GM18858 (cell line): ENCODE data around the gene S100PBP.
"Not testable (repeated sequence)": the region's sequence is repeated elsewhere in the genome, so short reads cannot be mapped to it uniquely, and the experiment has no call there.

Experiments used
- ATAC-seq: cut with Tn5 transposase; IDR thresholded peaks from one replicate; pipeline ENCODE4 v1.9.1; 2021; ENCODE audit not compliant: unreplicated experiment

S100PBP gene

DNA sequence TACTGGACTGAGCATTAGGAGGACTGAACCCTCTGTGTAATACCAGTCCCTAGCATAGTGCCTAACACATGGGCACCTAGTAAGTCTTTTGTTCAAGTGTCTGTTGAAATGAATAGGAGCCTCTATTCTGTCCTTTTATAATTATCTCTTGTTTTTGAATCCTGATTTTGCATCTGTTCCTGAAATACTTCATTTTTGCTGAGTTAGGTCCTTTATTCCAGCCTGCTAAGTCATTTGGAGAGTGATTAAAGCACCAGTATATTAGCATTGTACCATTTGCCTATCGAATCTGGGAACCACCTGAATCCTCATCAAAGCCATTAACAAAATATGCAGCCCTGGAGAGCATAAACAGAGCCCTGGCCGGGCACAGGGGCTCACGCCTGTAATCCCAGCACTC is 32.6 kb upstream of the S100PBP start:
- ATAC-seq = no peak

- ATAC-seq = no peak
Measured at GRCh38 chr1:32786856-32787255, 30.6 kb upstream of the S100PBP start.

DNA sequence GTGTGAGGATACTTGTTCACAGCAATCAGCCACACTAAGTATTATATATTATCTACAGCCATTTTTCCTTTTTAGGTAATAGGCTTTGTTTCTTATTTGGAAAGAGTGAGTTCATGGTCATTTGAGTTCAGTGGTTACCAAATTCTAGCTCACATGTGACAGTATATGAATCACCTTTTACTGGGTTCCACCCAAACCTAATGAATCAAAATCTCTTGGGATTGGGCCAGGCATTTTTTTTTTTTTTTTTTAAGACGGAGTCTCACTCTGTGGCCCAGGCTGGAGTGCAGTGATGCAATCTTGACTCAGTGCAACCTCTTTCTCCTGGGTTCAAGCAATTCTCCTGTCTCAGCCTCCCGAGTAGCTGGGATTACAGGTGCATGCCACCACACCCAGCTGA is 28.1 kb upstream of the S100PBP start:
- not testable (repeated sequence) for ATAC-seq

DNA sequence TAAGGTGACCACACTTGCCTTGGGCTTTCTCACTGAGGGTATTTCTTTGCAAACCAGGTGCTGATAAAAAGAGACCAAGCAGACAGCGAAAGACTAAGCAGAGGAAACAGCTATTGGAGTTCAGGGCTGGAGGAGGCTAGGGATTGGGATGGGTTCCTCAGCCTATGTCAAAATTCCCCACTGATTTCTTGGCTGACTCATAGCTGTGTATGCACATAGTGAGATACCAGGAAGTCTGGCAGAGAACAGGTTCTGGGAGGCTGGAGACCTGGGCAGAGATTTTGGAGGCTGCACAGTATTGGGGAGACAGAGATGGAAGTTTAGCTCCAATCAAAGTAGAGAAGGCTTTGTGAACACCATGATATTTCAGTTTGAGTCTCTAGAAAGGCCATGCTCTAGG is 25.6 kb upstream of the S100PBP start:
- ATAC-seq = no peak

DNA sequence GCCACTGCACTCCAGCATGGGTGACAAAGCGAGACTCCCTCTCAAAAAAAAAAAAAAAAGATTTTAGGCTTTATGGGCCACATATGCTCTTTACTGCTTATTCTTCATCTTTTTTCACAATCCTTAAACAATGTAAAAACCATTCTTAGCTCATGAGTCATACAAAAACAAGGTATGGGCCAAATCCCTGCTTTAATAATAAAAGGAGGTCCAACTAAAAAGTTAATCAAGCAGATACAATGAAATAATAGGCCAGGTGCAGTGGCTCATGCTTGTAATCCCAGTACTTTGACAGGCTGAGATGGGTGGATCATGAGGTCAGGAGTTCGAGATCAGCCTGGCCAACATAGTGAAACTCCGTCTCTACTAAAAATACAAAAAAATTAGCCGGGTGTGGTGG is 21.7 kb upstream of the S100PBP start:
- not testable (repeated sequence) for ATAC-seq

- ATAC-seq = no peak
Measured at GRCh38 chr1:32797456-32797855, 20.0 kb upstream of the S100PBP start.

DNA sequence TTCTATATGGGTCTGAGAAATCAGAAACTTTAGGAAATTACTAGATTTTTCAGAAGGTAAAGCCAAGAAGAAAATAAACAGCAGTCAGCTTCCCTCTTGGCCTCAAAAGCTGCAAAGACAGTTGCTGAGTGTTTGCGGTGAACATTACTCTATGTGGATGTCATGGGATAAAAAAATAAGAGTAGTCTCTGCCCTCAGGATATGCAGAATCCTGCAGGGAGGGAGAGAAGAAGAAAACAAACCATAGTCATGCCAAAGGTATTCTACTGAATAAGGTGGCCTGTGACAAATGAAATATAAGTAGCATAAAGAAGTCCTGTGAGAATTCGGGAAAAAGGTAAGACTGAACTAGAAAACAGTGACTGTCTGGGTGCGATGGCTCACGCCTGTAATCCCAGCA is 19.3 kb upstream of the S100PBP start:
- ATAC-seq = no peak

GRCh38 chr1:32798679-32799416 is 18.6 kb upstream of the S100PBP start:
- ATAC-seq = no peak

DNA sequence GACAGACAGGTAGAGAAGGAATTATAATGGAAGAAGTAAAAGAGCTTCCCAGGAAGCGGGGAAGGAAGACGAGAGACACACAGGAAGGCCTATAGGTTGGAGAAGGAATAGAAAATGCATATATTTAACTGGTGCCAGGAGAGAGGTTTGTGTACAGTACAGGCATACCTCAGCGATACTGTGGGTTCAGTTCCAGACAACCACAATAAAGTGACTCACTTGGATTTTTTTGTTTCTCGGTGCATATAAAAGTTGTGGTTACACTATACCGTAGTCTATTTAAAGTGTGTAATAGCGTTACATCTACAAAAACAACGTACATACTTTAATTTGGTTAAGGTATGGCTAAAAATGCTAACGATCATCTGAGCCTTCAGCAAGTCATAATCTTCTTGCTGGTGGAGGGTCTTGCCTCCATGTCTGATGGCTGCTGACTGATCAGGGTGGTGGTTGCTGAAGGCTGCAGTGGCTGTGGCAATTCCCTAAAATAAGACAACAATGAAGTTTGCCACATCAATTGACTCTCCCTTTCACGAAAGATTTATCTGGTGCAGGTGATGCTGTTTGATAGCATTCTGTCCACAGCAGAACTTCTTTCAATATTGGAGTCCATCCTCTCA is 16.2 kb upstream of the S100PBP start:
- ATAC-seq = no peak

GRCh38 chr1:32804460-32804859 is 13.0 kb upstream of the S100PBP start:
- ATAC-seq = not testable (repeated sequence)

DNA sequence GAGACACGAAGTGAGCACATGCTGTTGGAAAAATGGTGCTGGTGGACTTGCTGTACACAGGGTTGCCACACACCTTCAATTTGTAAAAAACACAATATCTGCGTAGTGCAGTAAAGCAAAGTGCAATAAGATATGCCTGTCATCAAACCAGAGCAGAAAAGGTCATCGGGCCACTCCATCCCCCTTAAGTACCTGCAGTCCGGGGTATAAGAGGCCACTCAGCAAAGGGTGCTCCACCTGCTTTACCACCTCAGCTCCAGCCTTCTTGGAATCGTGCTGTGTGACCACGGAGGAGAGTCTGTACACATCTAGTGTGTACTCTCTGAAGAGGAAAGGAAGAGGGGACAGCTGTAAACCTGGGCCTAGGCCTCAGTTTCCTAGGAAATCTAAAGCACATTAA is 11.2 kb upstream of the S100PBP start:
- ATAC-seq = no peak

DNA sequence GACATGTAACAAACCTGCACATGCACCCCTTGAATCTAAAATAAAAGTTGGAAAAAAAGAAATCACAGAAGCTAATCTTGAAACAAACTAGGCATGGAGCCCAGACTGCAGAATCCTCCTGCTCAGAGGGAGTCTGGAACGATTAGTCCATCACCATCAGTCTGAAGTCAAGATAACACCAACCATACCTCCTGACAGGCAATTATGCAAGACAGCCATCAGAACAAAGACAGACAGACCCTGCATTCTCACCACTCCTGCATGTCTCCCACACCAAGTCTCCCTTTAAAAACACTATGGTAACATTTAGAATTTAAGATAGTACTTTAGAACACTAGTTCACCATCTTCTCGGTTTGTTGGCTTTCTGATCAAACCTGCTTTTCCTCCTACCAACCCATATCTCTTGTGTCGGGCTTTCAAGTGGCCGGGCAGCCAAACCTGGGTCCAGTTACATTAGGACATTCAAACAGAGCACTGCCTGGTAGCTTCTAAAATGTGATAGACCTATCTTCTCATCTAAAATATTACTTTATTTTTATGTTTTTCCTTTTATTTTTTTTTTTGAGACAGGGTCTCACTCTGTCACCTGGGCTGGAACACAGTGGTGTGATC is 10.4 kb upstream of the S100PBP start:
- ATAC-seq = no peak

DNA sequence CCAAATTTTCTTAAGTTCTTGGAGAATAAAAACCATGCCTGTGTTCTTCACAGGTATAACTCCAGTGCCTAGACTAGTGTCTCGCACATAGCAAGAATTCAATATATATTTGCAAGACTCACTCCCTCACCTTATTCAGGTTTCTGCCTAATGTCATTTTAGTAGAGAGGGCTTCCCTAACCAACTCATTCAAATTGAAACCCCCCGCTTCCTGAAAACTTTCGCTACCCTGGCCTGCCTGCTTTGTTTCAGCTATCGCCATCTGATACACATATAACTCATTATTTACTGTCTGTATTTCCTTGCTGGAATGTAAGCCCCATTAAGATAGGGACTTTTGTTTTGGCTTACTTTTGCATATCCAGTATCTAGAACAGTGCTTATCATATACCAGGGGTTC is 8.9 kb upstream of the S100PBP start:
- no peak for ATAC-seq

- ATAC-seq = no peak
Measured at GRCh38 chr1:32810358-32810757, 7.1 kb upstream of the S100PBP start.

DNA sequence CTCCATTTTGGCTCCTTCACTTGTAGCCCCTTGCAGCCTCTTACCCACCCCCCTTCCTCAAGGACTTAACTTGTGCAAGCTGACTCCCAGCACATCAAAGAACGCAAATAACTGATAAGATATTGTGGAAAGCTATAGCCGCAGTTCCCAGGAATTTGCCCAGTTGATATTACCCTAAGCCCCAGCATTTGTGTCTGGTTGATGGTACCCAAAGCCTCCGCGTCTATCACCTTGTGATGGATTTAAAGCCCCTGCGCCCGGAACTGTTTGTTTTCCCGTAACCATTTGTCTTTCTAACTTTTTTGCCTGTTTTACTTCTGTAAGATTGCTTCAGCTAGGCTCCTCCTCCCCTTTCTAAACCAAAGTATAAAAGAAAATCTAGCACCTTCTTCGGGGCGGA is 6.2 kb upstream of the S100PBP start:
- no peak for ATAC-seq

- no peak for ATAC-seq
Measured at GRCh38 chr1:32811917-32812316, 5.5 kb upstream of the S100PBP start.

- ATAC-seq = no peak
Measured at GRCh38 chr1:32813941-32814739, 3.3 kb upstream of the S100PBP start.

DNA sequence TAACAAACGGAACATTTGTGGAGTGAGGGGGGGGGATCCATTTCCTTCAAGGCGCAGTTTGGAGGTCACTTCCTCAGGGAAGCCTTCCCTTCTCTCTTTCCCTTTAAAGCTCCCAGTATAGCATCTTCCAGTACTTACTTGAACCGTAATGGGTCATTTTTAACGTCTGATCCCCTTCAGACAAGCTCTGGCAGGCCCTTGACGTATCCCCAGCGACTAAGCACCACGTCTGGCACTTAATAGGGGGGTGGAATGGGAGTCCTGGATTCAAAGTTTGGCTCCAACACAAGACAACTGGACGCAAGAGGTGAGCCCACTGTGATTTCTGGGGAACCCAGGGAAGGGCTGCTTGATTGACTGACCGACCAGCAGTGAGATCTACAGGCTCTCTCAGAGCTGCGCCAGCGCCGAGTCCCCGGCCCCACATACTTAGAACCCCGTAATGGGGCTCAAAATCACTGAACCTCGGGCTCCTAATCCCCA is 736 bp upstream of the S100PBP start:
- no peak for ATAC-seq

- ATAC-seq = no peak
Measured at GRCh38 chr1:32817815-32818786, 648 bp downstream of the S100PBP start.

DNA sequence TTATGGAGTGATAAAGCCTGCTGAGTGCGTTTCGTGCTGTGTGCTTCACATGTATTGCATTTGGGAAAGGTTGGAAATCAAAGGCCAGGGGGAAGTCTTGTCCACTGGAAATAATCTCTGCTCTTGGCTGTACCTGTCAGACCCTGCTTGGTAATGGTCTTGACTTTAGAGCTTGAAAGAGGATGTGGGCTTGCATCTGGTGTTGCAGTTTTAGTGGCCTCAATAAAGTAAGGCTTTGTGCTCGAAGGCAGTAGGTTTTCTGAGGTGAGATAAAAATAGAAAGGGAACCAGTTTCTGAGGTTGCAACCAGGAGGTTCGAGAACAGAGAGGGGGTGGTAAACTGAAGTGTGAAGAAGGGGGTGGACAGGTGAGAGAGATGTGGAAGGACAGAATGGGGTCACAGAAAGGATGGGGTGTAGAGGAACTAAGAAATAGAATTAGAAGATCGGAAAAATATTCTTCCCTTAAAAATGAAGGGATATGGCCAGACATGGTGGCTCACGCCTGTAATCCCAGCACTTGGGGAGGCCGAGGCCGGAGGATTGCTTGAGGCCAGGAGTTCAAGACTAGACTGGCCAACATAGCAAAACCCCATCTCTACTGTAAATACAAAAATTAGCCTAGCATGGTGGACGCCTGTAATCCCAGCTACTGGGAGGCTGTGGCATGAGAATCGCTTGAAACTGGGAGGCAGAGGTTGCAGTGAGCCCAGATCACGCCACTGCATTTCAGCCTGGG is 1.5 kb downstream of the S100PBP start:
- ATAC-seq = no peak
